Measurements from ENCODE around the gene WDR82. TPM values are rescaled to one million over a fixed set of nuclear protein-coding genes. Genes with fewer than 3 reads are reported as not detected.

WDR82 gene
- polyA plus RNA-seq, 3 donors: 16.3 to 44.0 (median 40.5) TPM

Other genes with a start within 250 kb of the WDR82 start
- gene DUSP7, start 222.1 kb downstream of the WDR82 start, polyA plus RNA-seq: 1 to 10 TPM; 3.2 to 10.0 (median 9.4) TPM
- gene POC1A, start 124.2 kb downstream of the WDR82 start, polyA plus RNA-seq: 1 to 10 TPM in 1 of 3 donors, under 1 TPM in 2; 0.74 to 2.6 (median 0.90) TPM
- gene ALAS1, start 80.5 kb downstream of the WDR82 start, polyA plus RNA-seq: 10 to 100 TPM; 17.1 to 70.8 (median 37.3) TPM
- gene TLR9, start 53.0 kb downstream of the WDR82 start, polyA plus RNA-seq: under 1 TPM; 0.08 to 0.22 (median 0.15) TPM
- 10 to 100 TPM; 20.0 to 58.3 (median 51.4) TPM for gene TWF2, start 39.5 kb downstream of the WDR82 start, polyA plus RNA-seq
- gene PPM1M, start 32.9 kb downstream of the WDR82 start, polyA plus RNA-seq: 10 to 100 TPM in 2 of 3 donors, 1 to 10 TPM in 1; 6.0 to 31.8 (median 18.1) TPM
- gene GLYCTK, start 9.2 kb upstream of the WDR82 start, polyA plus RNA-seq: 100 to 1,000 TPM in 1 of 3 donors, 10 to 100 TPM in 1, 1 to 10 TPM in 1; 9.3 to 111 (median 37.8) TPM
- gene DNAH1, start 37.7 kb upstream of the WDR82 start, polyA plus RNA-seq: 10 to 100 TPM in 1 of 3 donors, 1 to 10 TPM in 2; 2.4 to 10.7 (median 8.0) TPM
- gene BAP1, start 131.4 kb upstream of the WDR82 start, polyA plus RNA-seq: 10 to 100 TPM; 32.2 to 55.4 (median 54.9) TPM
- gene PHF7, start 132.0 kb upstream of the WDR82 start, polyA plus RNA-seq: 1 to 10 TPM; 4.6 to 9.8 (median 5.5) TPM
- 10 to 100 TPM in 2 of 3 donors, 1 to 10 TPM in 1; 7.7 to 92.8 (median 49.7) TPM for gene SEMA3G, start 166.5 kb upstream of the WDR82 start, polyA plus RNA-seq
- gene TNNC1, start 175.4 kb upstream of the WDR82 start, polyA plus RNA-seq: 10 to 100 TPM in 2 of 3 donors, 1 to 10 TPM in 1; 1.1 to 14.8 (median 11.6) TPM
- gene NISCH, start 177.0 kb upstream of the WDR82 start, polyA plus RNA-seq: 10 to 100 TPM; 27.5 to 46.8 (median 41.2) TPM
- gene STAB1, start 216.7 kb upstream of the WDR82 start, polyA plus RNA-seq: 100 to 1,000 TPM in 2 of 3 donors, 10 to 100 TPM in 1; 22.6 to 199 (median 166) TPM

Data from adipose tissue (tissue), 3 donors.